ENCODE results near the gene ERICH3.

Gene ERICH3

GRCh38 chr1:74673351-74674111 lies at the start of gene ERICH3:
Gene ERICH3 (minus strand): TSS chr1:74673792. CDS start chr1:74673519, 273 bp downstream.
- no peak for DNase-seq (ENCODE audit: insufficient read length, low spot score)

GRCh38 chr1:74717626-74718025 lies 44.0 kb upstream of the ERICH3 start:
- DNase-seq (ENCODE audit: insufficient read length, low spot score) (no peak), FAIRE-seq (no peak)
- no peak for TF ChIP-seq CTCF (IDR thresholded peaks at IDR 0.05; ENCODE audit: insufficient read depth, missing control alignments)

More at GRCh38 chr1:74673351-74674111, at the start of gene ERICH3:
- no peak for TF ChIP-seq CTCF (IDR thresholded peaks at IDR 0.05; ENCODE audit: insufficient read depth, missing control alignments)
- FAIRE-seq: no peak

- DNase-seq (ENCODE audit: insufficient read length, low spot score) (no peak), FAIRE-seq (no peak)
- TF ChIP-seq CTCF (IDR thresholded peaks at IDR 0.05; ENCODE audit: insufficient read depth, missing control alignments): no peak
Observed at GRCh38 chr1:74716822-74717221, 43.2 kb upstream of the ERICH3 start.

- DNase-seq (ENCODE audit: insufficient read length, low spot score) (no peak), FAIRE-seq (no peak)
- TF ChIP-seq CTCF (IDR thresholded peaks at IDR 0.05; ENCODE audit: insufficient read depth, missing control alignments): no peak
Observed at GRCh38 chr1:74715806-74716205, 42.2 kb upstream of the ERICH3 start.

- DNase-seq (ENCODE audit: insufficient read length, low spot score) (no peak), FAIRE-seq (no peak)
- TF ChIP-seq CTCF (IDR thresholded peaks at IDR 0.05; ENCODE audit: insufficient read depth, missing control alignments): no peak
Observed at GRCh38 chr1:74715236-74715502, 41.6 kb upstream of the ERICH3 start.

- DNase-seq (ENCODE audit: insufficient read length, low spot score) (no peak), FAIRE-seq (no peak)
- no peak for TF ChIP-seq CTCF (IDR thresholded peaks at IDR 0.05; ENCODE audit: insufficient read depth, missing control alignments)
Observed at GRCh38 chr1:74714429-74715235, 41.0 kb upstream of the ERICH3 start.

- no peak for DNase-seq (ENCODE audit: insufficient read length, low spot score)
- TF ChIP-seq CTCF (IDR thresholded peaks at IDR 0.05; ENCODE audit: insufficient read depth, missing control alignments): no peak
- no peak for FAIRE-seq
Observed at GRCh38 chr1:74713849-74714248, 40.3 kb upstream of the ERICH3 start.

Measured in D721Med (cell line).